Mesothelial cell of epicardium (in vitro differentiated cells): ENCODE measurements around the gene ARHGAP1. TPM values are rescaled to one million over a fixed set of nuclear protein-coding genes. Genes with fewer than 3 reads are reported as not detected.
"Not testable (repeated sequence)": the region's sequence is repeated elsewhere in the genome, so short reads cannot be mapped to it uniquely, and the experiment has no call there.

Source experiments
- DNase-seq, 2 experiments: peaks; one replicate each; pipeline ENCODE4 v3.0.0; 2021; ENCODE audit warnings: low spot score in 2 of 2; ENCODE audit not compliant: unreplicated experiment in 2 of 2
- H3K27ac Mint-ChIP-seq: 2 replicates; pipeline ENCODE4 v1.8.0; 2021; ENCODE audit warnings: mixed read lengths
- H3K27me3 Mint-ChIP-seq: 2 replicates; pipeline ENCODE4 v1.8.0; 2021; ENCODE audit warnings: low read depth, mixed read lengths
- H3K36me3 Mint-ChIP-seq: 2 replicates; pipeline ENCODE4 v1.8.0; 2021; ENCODE audit warnings: mixed read lengths
- H3K4me1 Mint-ChIP-seq: 2 replicates; pipeline ENCODE4 v1.8.0; 2021; ENCODE audit warnings: mixed read lengths
- H3K4me3 Mint-ChIP-seq: 2 replicates; pipeline ENCODE4 v1.8.0; 2021; ENCODE audit warnings: mild to moderate bottlenecking, moderate library complexity, mixed read lengths
- H3K9me3 Mint-ChIP-seq: 2 replicates; pipeline ENCODE4 v1.8.0; 2021; ENCODE audit warnings: mixed read lengths
- CTCF ChIP-seq: fragments of 200-600 bp; sonication (generic); IDR thresholded peaks from one replicate; pipeline ENCODE4 v1.5.0; 2021; ENCODE audit warnings: antibody characterized with exemption; ENCODE audit not compliant: unreplicated experiment
- total RNA-seq: library from RNA; stranded (reverse); gene quantifications from 3 replicates; pipeline ENCODE4 v1.2.1, GENCODE V29; 2021

Gene ARHGAP1
- total RNA-seq, 1 donor from 2014 or later = 49.4 TPM

- Mint-ChIP-seq H3K27me3 (no peaks in the 10 kb centered on the region), H3K27ac (no peak overlapping the region), H3K4me1 (no peaks in the 10 kb centered on the region), H3K9me3 (no peaks in the 10 kb centered on the region), H3K4me3 (no peak overlapping the region), H3K36me3 (no peaks in the 10 kb centered on the region)
- TF ChIP-seq CTCF = no peak
- DNase-seq = no peak
Measured at GRCh38 chr11:46712874-46713576, 12.6 kb upstream of the ARHGAP1 start.

- H3K9me3 Mint-ChIP-seq = no peaks in the 10 kb centered on the region
- H3K4me3 Mint-ChIP-seq = no peak overlapping the region
- peaks cover 11% of the 10 kb centered on the region for H3K36me3 Mint-ChIP-seq
- no peak for TF ChIP-seq CTCF
- no peak overlapping the region for H3K27ac Mint-ChIP-seq
- no peak for DNase-seq
- no peaks in the 10 kb centered on the region for H3K4me1 Mint-ChIP-seq
- no peaks in the 10 kb centered on the region for H3K27me3 Mint-ChIP-seq
Measured at GRCh38 chr11:46711303-46711702, 10.9 kb upstream of the ARHGAP1 start.

GRCh38 chr11:46710821-46711269 is 10.4 kb upstream of the ARHGAP1 start:
- Mint-ChIP-seq H3K36me3 (peaks cover 11% of the 10 kb centered on the region), H3K27ac (no peak overlapping the region), H3K9me3 (no peaks in the 10 kb centered on the region), H3K4me3 (no peak overlapping the region), H3K4me1 (no peaks in the 10 kb centered on the region), H3K27me3 (no peaks in the 10 kb centered on the region)
- no peak for TF ChIP-seq CTCF
- DNase-seq = no peak

GRCh38 chr11:46709351-46709750 is 8.9 kb upstream of the ARHGAP1 start:
- H3K27me3 Mint-ChIP-seq, H3K9me3 Mint-ChIP-seq, H3K4me1 Mint-ChIP-seq, DNase-seq, H3K4me3 Mint-ChIP-seq, H3K27ac Mint-ChIP-seq: not testable (repeated sequence)
- H3K36me3 Mint-ChIP-seq = peaks cover 15% of the 10 kb centered on the region

GRCh38 chr11:46706886-46707285 is 6.5 kb upstream of the ARHGAP1 start:
- no peak for TF ChIP-seq CTCF
- Mint-ChIP-seq H3K4me1 (peaks cover 8% of the 10 kb centered on the region), H3K27ac (no peak overlapping the region), H3K4me3 (no peak overlapping the region), H3K9me3 (no peaks in the 10 kb centered on the region), H3K36me3 (peaks cover 26% of the 10 kb centered on the region), H3K27me3 (no peaks in the 10 kb centered on the region)
- DNase-seq = no peak

- TF ChIP-seq CTCF = no peak
- H3K4me1 Mint-ChIP-seq = peaks cover 18% of the 10 kb centered on the region
- no peaks in the 10 kb centered on the region for H3K9me3 Mint-ChIP-seq
- no peak for DNase-seq
- no peak overlapping the region for H3K27ac Mint-ChIP-seq
- no peaks in the 10 kb centered on the region for H3K27me3 Mint-ChIP-seq
- peaks cover 30% of the 10 kb centered on the region for H3K36me3 Mint-ChIP-seq
- no peak overlapping the region for H3K4me3 Mint-ChIP-seq
Measured at GRCh38 chr11:46705070-46705688, 4.8 kb upstream of the ARHGAP1 start.
